Stimulated activated CD4-positive, alpha-beta T cell treated with anti-CD3 and anti-CD28 coated beads, Interleukin-2, amount 100 ng/mL, for 4 hours (primary cell): Measurements from ENCODE around the gene KCTD5.

ENCODE experiments used
- DNase-seq: peaks from one replicate; pipeline ENCODE4 v3.0.0-alpha.2; 2020; ENCODE audit warnings: low read depth

The KCTD5 gene

DNA sequence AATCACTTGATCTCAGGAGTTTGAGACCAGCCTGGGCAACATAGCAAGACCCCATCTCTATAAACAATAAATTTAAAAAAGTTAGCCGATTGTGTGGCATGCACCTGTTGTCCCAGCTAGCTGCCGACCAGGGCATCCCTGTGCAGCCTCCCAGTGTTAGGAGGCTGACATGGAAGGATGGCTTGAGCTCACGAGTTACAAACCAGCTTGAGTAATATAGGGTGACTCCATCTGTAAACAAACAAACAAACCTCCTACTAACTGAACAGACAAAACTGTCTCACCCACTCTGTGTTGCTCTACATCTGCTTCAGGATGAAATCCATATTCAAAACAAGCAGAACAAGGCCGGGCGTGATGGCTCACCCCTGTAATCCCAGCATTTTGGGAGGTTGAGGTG, 44.6 kb downstream of the KCTD5 start:
- DNase-seq, result no peak

DNA sequence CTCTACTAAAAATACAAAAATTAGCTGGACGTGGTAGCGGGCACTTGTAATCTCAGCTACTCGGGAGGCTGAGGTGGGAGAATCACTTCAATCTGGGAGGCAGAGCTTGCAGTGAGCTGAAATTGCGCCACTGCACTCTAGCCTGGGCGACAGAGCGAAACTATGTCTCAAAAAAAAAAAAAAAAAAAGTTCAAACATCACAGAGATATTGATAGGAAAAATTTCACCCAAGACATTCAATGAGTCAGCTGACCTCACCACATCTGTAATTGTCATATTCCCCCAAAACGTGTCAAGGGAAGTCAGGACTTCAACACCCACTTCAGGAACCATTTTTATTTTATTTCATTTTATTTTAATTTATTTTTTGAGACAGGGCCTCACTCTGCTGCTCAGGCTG, 45.7 kb downstream of the KCTD5 start:
- no peak for DNase-seq

DNA sequence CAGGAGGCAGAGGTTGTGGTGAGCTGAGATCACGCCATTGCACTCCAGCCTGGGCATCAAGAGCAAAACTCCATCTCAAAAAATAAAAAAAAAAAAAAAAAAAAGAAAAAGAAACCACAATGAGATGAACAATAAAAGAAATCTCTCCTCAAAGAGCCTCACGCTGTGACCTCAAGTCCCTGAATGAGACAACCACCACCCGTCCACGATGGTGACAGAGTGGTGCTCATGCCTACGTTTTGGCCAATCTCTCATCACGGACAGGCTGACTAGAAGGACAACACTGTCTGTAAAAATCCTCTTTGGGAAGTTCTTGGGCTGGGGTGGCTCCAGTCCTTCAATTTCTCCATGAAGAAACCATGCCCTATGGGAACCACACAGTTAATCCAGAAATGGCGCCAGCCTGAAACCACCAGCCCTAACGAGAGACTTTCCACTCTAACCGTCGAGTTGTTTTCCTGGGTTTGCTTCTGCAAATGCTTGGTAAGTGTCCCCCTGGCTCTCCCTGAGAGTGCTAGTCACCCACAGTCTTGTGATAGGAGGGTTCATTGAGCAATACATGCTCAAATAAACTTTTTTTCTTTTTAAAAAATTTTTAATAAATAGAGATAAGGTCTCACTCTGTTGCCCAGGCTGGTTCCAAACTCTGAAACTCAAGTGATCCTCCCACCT, 52.7 kb downstream of the KCTD5 start:
- DNase-seq, result no peak

DNA sequence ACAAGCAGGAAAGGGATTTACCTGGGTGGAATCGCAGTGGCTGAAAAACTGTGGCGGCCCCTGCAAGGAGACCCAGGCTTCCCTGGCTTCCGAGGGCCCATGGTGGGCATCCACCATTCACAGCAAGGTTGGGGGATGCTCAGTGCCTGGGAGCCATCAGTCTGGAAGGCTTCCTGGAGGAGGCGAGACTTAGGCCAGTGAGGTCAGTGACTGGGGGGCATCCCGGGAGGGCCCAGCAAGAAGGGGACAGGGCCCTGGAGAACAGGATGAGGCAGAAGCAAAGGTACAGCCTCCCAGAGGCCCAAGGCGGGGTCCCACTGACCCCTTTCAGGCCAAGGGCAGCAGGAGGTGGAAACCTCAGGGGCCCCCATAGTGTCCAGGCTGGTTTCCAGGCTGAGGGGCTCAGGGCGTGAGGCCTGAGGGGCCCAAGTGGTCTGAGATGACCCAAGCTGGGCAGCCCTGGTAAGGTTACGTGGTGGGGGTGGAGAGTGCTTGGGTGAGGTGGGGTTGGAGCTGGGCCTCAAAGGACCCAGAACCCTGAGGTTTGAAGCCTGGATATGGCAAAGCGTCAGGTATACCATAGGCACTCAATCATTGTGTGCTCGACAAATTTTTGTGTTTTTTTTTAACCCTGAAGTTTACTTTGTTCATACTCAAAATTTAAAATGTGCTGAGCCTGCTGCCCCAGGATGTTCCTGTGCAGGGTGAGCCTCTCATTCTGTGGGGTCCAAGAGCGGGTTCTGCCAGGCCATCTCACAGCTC, 54.3 kb downstream of the KCTD5 start:
- DNase-seq, result no peak

DNA sequence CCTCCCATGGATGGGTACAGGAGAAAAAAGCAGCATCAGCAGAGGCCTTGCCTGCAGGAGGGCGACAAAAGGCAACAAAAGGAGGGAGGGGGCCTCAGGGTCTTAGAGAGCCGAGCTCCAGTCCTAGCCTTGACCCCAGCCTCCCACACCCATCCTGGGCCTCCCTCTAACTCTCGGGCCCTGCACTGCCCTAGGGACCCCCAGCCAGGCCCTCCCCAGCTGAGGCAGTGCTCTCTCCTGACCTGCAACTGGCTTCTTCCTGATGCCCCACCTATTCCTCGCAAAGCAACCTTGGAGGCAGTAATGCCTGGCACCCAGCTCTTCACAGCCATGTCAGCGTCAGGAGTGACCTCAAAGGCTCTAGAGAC, 54.9 kb downstream of the KCTD5 start:
- DNase-seq, result no peak

GRCh38 chr16:2737895-2738418, 55.6 kb downstream of the KCTD5 start:
- no peak for DNase-seq

GRCh38 chr16:2738615-2739014, 56.3 kb downstream of the KCTD5 start:
- no peak for DNase-seq

GRCh38 chr16:2739625-2740430, 57.5 kb downstream of the KCTD5 start:
- DNase-seq, result no peak

GRCh38 chr16:2740476-2740875, 58.2 kb downstream of the KCTD5 start:
- no peak for DNase-seq

- DNase-seq, result no peak
Observed at GRCh38 chr16:2741168-2741567, 58.8 kb downstream of the KCTD5 start.

DNA sequence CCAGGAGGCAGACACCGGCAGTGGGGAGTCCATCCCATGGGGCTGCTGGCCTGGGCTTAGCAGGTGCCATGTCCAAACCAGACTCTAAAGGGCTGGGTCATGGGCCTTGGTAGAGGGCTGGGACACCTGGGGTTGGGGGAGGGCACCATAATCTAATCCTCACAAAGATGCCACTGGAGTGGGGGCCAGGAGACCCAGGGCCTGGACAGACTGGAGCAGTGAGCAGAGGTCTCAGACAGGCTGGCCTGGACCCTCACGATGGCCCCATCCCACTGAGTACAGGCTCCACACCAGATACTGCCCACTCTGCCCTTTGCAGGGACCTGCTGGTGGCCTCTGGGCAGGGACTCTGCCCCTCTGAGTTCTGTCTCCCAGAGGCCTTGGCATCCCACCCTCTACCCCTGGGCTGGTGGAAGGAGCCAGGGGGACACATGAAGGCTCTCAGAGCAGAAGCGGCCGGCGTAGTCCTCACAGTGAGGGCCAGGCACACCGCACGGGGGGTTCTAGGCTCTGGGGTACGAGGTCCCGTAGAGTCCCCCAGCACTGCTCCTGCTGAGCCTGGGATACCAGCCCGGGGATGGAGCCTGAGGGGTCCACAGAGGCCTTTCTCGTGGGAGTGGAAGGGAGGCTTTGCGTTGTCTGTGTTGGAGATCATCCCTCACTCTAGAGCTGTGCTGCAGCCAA, 60.1 kb downstream of the KCTD5 start:
- no peak for DNase-seq

DNA sequence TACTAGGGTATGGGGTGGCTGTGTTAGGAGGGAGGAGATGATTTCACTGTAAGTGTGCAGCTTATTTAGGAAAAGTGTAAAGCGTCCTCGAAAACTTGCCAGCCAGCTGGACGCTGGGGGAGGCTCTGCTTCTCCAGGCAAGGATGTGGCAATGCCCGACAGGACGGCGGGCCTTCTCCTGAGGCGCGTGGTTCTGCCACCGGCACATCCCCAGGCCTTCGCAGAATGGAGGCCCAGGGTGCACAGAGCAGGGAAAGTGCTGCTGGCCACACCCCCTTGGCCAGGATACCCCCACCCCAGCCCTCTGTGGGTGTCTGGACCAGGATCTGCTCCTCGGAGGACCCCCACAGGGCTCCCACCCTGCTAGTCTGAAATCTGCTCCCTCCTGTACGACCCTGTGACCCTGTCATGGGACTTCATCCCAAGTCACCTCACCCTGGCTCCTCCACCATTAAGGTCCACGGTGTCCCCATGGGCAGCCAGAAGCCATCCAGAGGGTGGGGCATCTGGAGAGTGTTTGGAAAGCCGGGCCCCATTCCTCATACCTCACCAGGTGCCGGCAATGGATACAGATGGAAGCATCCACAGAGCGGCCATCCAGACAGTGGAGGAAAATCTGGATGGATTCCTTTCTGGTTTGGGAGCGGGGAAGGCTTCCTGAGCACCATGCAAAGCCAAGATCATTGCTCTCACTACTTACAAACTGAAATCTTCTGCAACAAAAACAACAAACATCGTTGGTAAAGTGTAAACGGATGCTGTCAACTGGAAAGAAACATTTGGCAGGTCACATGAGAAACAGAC, 60.9 kb downstream of the KCTD5 start:
- no peak for DNase-seq

DNA sequence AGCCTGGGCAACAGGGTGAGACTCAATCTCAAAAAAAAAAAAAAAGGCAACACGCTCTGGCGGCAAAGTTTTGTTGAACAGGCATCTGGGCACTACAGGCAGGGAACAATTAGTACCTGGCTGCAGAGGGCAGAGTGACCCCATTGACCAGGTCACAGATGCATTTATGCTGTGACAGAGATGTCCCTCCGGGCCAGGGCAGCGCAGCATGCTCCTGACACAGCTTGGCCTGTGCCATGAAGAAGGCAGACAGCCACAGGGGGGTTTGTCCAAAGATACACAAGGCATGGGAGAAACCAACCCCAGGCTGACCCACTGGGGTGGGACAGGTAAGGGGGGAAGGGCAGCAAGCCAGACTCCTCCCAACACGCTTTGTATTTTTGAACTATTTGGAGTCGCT, 62.4 kb downstream of the KCTD5 start:
- no peak for DNase-seq

DNA sequence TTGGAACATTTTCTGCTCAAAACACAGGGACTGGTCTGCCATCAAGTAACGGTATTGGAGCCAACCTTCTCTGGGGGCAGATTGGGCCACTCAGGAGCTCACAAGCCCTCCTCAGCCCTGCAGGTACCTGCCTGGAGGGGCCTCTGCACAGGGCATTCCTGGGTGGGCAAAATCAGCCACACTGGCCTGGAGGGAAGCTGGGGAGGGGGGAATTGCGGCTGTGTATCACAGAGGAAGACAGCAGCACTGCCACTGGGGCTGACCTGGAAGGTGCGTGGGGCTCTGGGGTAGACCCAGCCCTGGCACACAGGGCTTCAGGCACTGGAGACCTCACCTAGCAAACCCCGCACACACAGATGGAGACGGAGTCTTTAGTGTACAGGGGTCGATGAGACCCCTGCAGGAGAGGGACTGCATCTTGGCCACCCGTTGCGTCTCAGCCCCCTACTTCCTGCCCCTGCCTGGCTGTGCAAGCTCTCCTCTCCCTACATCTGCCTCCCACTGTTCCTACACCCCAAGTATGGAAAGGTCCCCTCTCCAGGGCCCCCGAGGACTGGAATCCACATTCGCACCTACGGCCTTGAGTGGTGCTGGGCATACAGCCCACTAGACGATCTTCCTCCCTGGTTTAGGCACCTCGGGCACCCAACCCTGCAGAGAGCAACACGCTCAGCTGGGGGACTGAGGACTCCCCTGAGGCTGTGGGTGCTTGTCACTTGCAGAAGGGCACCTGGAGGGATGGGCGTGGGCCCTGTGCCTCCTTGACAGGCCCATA, 63.0 kb downstream of the KCTD5 start:
- DNase-seq, result no peak

DNA sequence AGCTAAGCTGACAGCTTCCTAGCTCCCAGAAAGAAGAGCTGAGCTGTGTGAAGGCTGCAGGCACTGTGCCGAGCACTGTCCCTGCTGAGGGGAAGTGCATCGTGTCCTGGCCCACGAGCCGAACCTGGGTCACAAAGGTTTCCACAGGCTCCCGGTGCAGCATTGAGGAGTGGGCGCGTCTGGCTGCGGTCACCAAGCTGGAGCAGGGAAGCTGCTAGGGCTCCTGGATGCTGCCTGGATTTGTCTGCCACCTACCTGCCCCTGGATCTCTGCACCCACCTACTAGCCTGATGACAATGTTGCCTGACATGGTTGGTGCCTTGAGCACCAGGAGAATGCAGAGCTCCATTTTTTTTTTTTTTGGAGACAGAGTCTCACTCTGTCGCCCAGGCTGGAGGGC, 63.6 kb downstream of the KCTD5 start:
- no peak for DNase-seq

DNA sequence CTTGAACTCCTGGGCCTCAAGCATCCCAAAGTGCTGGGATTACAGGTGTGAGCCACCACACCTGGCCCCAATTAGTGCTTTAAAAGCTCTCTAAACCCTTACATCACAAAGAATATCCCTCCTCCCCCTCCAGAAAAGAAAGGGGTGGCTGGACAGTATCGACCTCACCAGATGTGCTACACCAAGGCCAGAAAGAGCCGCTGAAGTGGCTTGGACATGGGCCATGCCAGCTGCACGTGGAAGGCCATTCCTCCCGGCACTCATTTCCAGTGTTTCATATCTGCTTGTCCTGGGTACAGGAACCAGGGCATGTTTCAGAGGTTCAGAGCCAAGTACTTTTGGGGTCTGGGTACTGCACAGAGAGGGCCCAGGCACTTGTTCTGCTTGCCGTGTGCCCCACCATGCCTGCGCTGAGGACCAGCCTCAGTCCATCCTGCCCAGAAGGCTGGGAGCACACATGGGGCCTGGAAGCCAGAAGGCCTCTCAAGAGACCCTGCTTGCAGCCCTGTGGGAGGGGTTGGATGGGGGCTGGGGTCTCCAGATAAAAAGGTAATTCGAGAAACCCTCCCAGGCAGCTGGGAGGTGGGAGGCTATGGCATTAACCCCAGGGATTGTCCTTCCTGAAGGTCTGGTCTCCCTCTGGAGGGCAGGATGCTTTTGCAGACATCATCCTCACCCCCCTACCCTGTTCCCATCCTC, 66.6 kb downstream of the KCTD5 start:
- DNase-seq, result no peak

DNA sequence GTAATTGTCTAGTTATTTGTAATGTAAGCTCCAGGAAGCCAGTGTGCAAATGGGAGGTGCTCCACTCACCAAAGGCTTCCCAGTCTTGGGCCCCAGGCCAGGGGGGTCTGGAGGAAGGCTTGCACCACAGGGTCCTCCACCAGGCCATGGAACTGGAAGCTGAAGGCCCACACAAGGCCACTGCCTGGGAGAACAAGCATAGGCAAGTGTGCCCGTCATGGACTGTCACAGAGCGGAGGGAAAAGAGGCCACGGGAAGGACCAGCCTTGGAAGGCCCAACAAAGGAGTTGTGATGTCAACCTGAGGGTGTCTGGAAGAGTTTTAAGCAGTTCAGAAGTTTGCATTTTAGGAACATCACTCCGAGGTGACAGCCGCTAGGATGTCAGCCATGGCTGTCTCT, 67.2 kb downstream of the KCTD5 start:
- no peak for DNase-seq

DNA sequence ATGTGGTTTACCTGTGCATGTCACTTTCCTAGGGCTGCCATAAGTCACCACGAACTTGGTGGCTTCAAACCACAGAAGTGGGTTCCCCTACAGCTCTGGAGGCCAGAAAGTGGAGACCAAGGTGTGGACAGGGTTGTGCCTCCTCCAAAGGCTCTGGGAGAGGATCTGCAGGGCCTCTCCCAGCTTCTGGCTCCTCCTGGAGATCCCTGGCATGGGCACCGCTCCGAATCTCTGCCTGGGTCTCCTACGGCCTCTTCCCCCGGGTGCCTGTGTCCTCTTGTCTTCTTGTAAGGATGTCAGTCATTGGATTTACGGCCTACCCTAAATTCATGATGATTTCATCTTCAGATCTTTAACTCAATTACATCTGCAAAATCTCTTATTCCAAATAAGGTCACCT, 67.6 kb downstream of the KCTD5 start:
- no peak for DNase-seq

DNA sequence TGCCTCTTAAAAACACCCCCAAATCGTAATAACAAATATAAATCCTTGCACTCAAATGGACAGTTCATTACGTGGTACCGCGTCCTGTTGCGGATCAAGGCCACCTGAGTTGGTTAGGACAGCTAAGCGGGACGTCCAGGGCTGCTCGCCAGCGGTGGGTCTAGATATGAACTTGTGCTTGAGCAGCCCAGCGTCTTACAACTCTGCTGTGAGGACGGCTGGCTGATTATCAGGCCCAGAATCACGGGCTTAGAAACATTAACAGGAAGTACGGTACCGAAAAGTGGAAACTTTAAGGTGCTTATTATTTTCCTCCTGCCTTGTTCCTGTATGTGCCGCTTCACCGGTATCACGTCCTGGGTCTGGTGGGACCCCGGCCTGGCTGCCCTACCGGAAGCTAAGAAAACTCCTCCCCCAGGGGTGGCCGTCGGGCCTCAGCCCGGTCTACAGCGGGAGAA, 69.3 kb downstream of the KCTD5 start:
- no peak for DNase-seq
